ENCODE measurements around the gene EMID1. TPM values are rescaled to one million over a fixed set of nuclear protein-coding genes. Genes with fewer than 3 reads are reported as not detected.

The EMID1 gene
- total RNA-seq, 1 experiment from 2014 or later, result 6.1 TPM

DNA sequence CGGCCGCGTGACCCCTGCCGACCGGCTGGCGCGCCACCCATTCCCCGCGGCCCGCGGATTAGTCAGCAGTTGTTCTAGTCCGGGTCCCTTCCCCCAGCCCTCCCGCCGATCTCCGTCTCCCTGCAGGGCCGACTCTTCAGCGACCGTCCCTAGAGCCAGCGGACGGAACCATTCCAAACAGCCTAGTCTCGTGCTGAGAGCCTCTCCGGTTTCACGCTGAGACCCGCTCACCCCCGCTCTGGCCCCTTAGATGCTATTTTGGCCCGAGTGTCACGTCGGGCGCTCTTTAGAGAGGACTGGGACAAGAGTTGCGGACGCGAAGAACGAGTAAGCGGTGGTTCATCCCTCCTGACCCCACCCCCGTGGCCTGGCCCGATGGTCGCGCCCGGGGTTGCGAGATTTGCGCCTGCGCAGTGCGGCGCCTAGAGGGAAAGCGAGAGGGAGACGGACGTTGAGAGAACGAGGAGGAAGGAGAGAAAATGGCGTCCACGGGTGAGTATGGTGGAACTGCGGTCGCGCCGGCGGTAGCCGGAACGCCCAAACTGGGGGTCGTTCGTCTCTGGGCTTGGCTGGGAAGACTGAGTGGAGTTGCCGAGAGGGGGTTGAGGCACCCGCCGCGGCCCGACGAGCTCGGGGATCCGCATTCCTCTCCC lies 62.3 kb downstream of the EMID1 start, which contains the start of the genes EWSR1 and RHBDD3 (continued):
- TF ChIP-seq MYBL2 (CRISPR knock-in tag; IDR thresholded peaks at IDR 0.05) (0 out of 2 replicates have a peak, but pooled peaks have one; percentile 18), ETV6 (CRISPR knock-in tag; IDR thresholded peaks at IDR 0.05) (peak; percentile 36; the same call in 1 of the 2 replicates), JUN (CRISPR knock-in tag; IDR thresholded peaks at IDR 0.05) (no peak), GRHL2 (CRISPR knock-in tag; IDR thresholded peaks at IDR 0.05; ENCODE audit: insufficient replicate concordance, severe bottlenecking) (no peak), ESRRA (CRISPR knock-in tag; IDR thresholded peaks at IDR 0.05; ENCODE audit: borderline replicate concordance) (peak; percentile 55), MXD4 (CRISPR knock-in tag; IDR thresholded peaks at IDR 0.05; ENCODE audit: borderline replicate concordance) (no peak), TEAD4 (CRISPR knock-in tag; IDR thresholded peaks at IDR 0.05) (no peak), ATF1 (CRISPR knock-in tag; IDR thresholded peaks at IDR 0.05) (no peak), PRRX2 (CRISPR knock-in tag; IDR thresholded peaks at IDR 0.05) (no peak)
- TF ChIP-seq, protein P1, sequence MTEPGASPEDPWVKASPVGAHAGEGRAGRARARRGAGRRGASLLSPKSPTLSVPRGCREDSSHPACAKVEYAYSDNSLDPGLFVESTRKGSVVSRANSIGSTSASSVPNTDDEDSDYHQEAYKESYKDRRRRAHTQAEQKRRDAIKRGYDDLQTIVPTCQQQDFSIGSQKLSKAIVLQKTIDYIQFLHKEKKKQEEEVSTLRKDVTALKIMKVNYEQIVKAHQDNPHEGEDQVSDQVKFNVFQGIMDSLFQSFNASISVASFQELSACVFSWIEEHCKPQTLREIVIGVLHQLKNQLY (CRISPR knock-in tag; IDR thresholded peaks at IDR 0.05), result no peak
- TF ChIP-seq, protein P2, sequence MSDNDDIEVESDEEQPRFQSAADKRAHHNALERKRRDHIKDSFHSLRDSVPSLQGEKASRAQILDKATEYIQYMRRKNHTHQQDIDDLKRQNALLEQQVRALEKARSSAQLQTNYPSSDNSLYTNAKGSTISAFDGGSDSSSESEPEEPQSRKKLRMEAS (CRISPR knock-in tag; IDR thresholded peaks at IDR 0.05), result peak; percentile 68
- TF ChIP-seq, protein P3, sequence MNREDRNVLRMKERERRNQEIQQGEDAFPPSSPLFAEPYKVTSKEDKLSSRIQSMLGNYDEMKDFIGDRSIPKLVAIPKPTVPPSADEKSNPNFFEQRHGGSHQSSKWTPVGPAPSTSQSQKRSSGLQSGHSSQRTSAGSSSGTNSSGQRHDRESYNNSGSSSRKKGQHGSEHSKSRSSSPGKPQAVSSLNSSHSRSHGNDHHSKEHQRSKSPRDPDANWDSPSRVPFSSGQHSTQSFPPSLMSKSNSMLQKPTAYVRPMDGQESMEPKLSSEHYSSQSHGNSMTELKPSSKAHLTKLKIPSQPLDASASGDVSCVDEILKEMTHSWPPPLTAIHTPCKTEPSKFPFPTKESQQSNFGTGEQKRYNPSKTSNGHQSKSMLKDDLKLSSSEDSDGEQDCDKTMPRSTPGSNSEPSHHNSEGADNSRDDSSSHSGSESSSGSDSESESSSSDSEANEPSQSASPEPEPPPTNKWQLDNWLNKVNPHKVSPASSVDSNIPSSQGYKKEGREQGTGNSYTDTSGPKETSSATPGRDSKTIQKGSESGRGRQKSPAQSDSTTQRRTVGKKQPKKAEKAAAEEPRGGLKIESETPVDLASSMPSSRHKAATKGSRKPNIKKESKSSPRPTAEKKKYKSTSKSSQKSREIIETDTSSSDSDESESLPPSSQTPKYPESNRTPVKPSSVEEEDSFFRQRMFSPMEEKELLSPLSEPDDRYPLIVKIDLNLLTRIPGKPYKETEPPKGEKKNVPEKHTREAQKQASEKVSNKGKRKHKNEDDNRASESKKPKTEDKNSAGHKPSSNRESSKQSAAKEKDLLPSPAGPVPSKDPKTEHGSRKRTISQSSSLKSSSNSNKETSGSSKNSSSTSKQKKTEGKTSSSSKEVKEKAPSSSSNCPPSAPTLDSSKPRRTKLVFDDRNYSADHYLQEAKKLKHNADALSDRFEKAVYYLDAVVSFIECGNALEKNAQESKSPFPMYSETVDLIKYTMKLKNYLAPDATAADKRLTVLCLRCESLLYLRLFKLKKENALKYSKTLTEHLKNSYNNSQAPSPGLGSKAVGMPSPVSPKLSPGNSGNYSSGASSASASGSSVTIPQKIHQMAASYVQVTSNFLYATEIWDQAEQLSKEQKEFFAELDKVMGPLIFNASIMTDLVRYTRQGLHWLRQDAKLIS (CRISPR knock-in tag; IDR thresholded peaks at IDR 0.05; ENCODE audit: borderline replicate concordance), result no peak
- TF ChIP-seq, protein P4, sequence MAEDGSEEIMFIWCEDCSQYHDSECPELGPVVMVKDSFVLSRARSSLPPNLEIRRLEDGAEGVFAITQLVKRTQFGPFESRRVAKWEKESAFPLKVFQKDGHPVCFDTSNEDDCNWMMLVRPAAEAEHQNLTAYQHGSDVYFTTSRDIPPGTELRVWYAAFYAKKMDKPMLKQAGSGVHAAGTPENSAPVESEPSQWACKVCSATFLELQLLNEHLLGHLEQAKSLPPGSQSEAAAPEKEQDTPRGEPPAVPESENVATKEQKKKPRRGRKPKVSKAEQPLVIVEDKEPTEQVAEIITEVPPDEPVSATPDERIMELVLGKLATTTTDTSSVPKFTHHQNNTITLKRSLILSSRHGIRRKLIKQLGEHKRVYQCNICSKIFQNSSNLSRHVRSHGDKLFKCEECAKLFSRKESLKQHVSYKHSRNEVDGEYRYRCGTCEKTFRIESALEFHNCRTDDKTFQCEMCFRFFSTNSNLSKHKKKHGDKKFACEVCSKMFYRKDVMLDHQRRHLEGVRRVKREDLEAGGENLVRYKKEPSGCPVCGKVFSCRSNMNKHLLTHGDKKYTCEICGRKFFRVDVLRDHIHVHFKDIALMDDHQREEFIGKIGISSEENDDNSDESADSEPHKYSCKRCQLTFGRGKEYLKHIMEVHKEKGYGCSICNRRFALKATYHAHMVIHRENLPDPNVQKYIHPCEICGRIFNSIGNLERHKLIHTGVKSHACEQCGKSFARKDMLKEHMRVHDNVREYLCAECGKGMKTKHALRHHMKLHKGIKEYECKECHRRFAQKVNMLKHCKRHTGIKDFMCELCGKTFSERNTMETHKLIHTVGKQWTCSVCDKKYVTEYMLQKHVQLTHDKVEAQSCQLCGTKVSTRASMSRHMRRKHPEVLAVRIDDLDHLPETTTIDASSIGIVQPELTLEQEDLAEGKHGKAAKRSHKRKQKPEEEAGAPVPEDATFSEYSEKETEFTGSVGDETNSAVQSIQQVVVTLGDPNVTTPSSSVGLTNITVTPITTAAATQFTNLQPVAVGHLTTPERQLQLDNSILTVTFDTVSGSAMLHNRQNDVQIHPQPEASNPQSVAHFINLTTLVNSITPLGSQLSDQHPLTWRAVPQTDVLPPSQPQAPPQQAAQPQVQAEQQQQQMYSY (CRISPR knock-in tag; IDR thresholded peaks at IDR 0.05), result no peak; the same call in 1 of the 2 replicates
- TF ChIP-seq, protein P5, sequence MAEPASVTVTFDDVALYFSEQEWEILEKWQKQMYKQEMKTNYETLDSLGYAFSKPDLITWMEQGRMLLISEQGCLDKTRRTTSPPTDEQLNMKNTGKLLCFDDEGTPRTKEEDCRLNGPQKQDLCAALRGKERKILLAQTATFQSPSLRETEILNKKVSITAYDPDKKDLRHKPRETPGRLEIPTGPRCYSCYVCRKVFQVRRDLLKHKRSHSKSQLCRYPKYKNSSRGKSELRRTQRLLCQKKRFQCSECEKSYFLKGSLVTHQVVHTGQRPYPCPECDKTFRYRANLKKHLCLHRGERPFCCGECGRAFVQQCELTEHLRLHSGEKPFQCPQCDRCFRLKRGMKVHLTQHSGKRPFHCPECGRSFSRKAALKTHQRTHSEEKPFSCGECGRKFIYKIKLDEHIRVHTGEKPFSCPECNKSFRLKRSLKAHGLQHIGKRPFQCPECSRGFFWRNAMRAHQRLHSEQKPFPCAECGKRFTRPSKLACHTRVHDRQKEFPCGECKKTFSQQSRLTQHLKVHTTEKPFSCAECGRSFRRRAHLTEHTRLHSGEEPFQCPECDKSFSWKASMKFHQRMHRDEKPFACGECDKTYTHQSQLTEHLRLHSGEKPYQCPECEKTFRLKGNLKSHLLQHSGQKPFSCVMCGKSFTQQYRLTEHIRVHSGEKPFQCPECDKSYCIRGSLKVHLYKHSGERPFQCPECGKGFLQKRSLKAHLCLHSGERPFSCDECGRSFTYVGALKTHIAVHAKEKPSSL (CRISPR knock-in tag; conservative IDR thresholded peaks at IDR 0.05), result no peak
- TF ChIP-seq, protein P6, sequence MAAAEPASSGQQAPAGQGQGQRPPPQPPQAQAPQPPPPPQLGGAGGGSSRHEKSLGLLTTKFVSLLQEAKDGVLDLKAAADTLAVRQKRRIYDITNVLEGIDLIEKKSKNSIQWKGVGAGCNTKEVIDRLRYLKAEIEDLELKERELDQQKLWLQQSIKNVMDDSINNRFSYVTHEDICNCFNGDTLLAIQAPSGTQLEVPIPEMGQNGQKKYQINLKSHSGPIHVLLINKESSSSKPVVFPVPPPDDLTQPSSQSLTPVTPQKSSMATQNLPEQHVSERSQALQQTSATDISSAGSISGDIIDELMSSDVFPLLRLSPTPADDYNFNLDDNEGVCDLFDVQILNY (CRISPR knock-in tag; IDR thresholded peaks at IDR 0.05), result no peak
- TF ChIP-seq, protein P7, sequence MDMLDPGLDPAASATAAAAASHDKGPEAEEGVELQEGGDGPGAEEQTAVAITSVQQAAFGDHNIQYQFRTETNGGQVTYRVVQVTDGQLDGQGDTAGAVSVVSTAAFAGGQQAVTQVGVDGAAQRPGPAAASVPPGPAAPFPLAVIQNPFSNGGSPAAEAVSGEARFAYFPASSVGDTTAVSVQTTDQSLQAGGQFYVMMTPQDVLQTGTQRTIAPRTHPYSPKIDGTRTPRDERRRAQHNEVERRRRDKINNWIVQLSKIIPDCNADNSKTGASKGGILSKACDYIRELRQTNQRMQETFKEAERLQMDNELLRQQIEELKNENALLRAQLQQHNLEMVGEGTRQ (CRISPR knock-in tag; IDR thresholded peaks at IDR 0.05), result peak; percentile 1; the same call in 1 of the 2 replicates

Measured in WTC11 (cell line).